Measurements from ENCODE around the gene OR51E2. TPM values are rescaled to one million over a fixed set of nuclear protein-coding genes. Genes with fewer than 3 reads are reported as not detected.

OR51E2 gene
- total and polyA plus RNA-seq, 2 of the 8 experiments (the other 6 are each of a cell fraction or from before 2014, with no cell fraction given) = not detected

Other genes with a start within 250 kb of the OR51E2 start
- gene OR52K2, start 248.6 kb downstream of the OR51E2 start, total RNA-seq (2021; fragmentation: NEBNext Ultra II Directional; extraction: Animal tissue kit (Norgen Biotek cat#: 25700)) = not detected in 2 replicates
- not detected in 2 replicates for gene OR52K2, start 248.6 kb downstream of the OR51E2 start, polyA plus RNA-seq (2011; rRNA removed)
- gene OR52K1, start 215.2 kb downstream of the OR51E2 start, total RNA-seq (2021; fragmentation: NEBNext Ultra II Directional; extraction: Animal tissue kit (Norgen Biotek cat#: 25700)) = not detected in 2 replicates
- 0.05 TPM in 1 of 2 replicates, not detected in the other for gene OR52K1, start 215.2 kb downstream of the OR51E2 start, polyA plus RNA-seq (2011; rRNA removed)
- gene OR52M1, start 152.7 kb downstream of the OR51E2 start, total RNA-seq (2021; fragmentation: NEBNext Ultra II Directional; extraction: Animal tissue kit (Norgen Biotek cat#: 25700)) = not detected in 2 replicates
- not detected in 2 replicates for gene OR52M1, start 152.7 kb downstream of the OR51E2 start, polyA plus RNA-seq (2011; rRNA removed)
- not detected in 2 replicates for gene OR52I2, start 116.1 kb downstream of the OR51E2 start, total RNA-seq (2021; fragmentation: NEBNext Ultra II Directional; extraction: Animal tissue kit (Norgen Biotek cat#: 25700))
- not detected in 2 replicates for gene OR52I2, start 116.1 kb downstream of the OR51E2 start, polyA plus RNA-seq (2011; rRNA removed)
- not detected in 2 replicates for gene OR52I1, start 103.8 kb downstream of the OR51E2 start, total RNA-seq (2021; fragmentation: NEBNext Ultra II Directional; extraction: Animal tissue kit (Norgen Biotek cat#: 25700))
- gene OR52I1, start 103.8 kb downstream of the OR51E2 start, polyA plus RNA-seq (2011; rRNA removed) = not detected in 2 replicates
- 5.7 and 6.2 TPM in 2 replicates for gene TRIM68, start 89.6 kb downstream of the OR51E2 start, total RNA-seq (2021; fragmentation: NEBNext Ultra II Directional; extraction: Animal tissue kit (Norgen Biotek cat#: 25700))
- 3.4 and 3.8 TPM in 2 replicates for gene TRIM68, start 89.6 kb downstream of the OR51E2 start, polyA plus RNA-seq (2011; rRNA removed)
- gene OR51D1, start 60.4 kb downstream of the OR51E2 start, total RNA-seq (2021; fragmentation: NEBNext Ultra II Directional; extraction: Animal tissue kit (Norgen Biotek cat#: 25700)) = not detected in 2 replicates
- not detected in 2 replicates for gene OR51D1, start 60.4 kb downstream of the OR51E2 start, polyA plus RNA-seq (2011; rRNA removed)
- gene OR51E1, start 53.9 kb downstream of the OR51E2 start, total RNA-seq (2021; fragmentation: NEBNext Ultra II Directional; extraction: Animal tissue kit (Norgen Biotek cat#: 25700)) = not detected in 2 replicates
- gene OR51E1, start 53.9 kb downstream of the OR51E2 start, polyA plus RNA-seq (2011; rRNA removed) = not detected in 2 replicates
- gene MMP26, start 6.9 kb upstream of the OR51E2 start, total RNA-seq (2021; fragmentation: NEBNext Ultra II Directional; extraction: Animal tissue kit (Norgen Biotek cat#: 25700)) = not detected in 2 replicates
- gene MMP26, start 6.9 kb upstream of the OR51E2 start, polyA plus RNA-seq (2011; rRNA removed) = 0.06 TPM in 1 of 2 replicates, not detected in the other
- not detected in 2 replicates for gene OR51F1, start 72.1 kb upstream of the OR51E2 start, total RNA-seq (2021; fragmentation: NEBNext Ultra II Directional; extraction: Animal tissue kit (Norgen Biotek cat#: 25700))
- gene OR51F1, start 72.1 kb upstream of the OR51E2 start, polyA plus RNA-seq (2011; rRNA removed) = not detected in 2 replicates
- gene OR52R1, start 106.5 kb upstream of the OR51E2 start, total RNA-seq (2021; fragmentation: NEBNext Ultra II Directional; extraction: Animal tissue kit (Norgen Biotek cat#: 25700)) = not detected in 2 replicates
- not detected in 2 replicates for gene OR52R1, start 106.5 kb upstream of the OR51E2 start, polyA plus RNA-seq (2011; rRNA removed)
- not detected in 2 replicates for gene OR51F2, start 123.5 kb upstream of the OR51E2 start, total RNA-seq (2021; fragmentation: NEBNext Ultra II Directional; extraction: Animal tissue kit (Norgen Biotek cat#: 25700))
- gene OR51F2, start 123.5 kb upstream of the OR51E2 start, polyA plus RNA-seq (2011; rRNA removed) = 0.09 and 0.15 TPM in 2 replicates
- gene OR51S1, start 151.4 kb upstream of the OR51E2 start, total RNA-seq (2021; fragmentation: NEBNext Ultra II Directional; extraction: Animal tissue kit (Norgen Biotek cat#: 25700)) = not detected in 2 replicates
- gene OR51S1, start 151.4 kb upstream of the OR51E2 start, polyA plus RNA-seq (2011; rRNA removed) = not detected in 2 replicates
- not detected in 2 replicates for gene OR51T1, start 184.0 kb upstream of the OR51E2 start, total RNA-seq (2021; fragmentation: NEBNext Ultra II Directional; extraction: Animal tissue kit (Norgen Biotek cat#: 25700))
- gene OR51T1, start 184.0 kb upstream of the OR51E2 start, polyA plus RNA-seq (2011; rRNA removed) = not detected in 2 replicates
- not detected in 2 replicates for gene OR51A7, start 205.9 kb upstream of the OR51E2 start, total RNA-seq (2021; fragmentation: NEBNext Ultra II Directional; extraction: Animal tissue kit (Norgen Biotek cat#: 25700))
- gene OR51A7, start 205.9 kb upstream of the OR51E2 start, polyA plus RNA-seq (2011; rRNA removed) = not detected in 2 replicates
- not detected in 2 replicates for gene OR51G2, start 221.5 kb upstream of the OR51E2 start, total RNA-seq (2021; fragmentation: NEBNext Ultra II Directional; extraction: Animal tissue kit (Norgen Biotek cat#: 25700))
- not detected in 2 replicates for gene OR51G2, start 221.5 kb upstream of the OR51E2 start, polyA plus RNA-seq (2011; rRNA removed)
- not detected in 2 replicates for gene OR51G1, start 226.5 kb upstream of the OR51E2 start, total RNA-seq (2021; fragmentation: NEBNext Ultra II Directional; extraction: Animal tissue kit (Norgen Biotek cat#: 25700))
- gene OR51G1, start 226.5 kb upstream of the OR51E2 start, polyA plus RNA-seq (2011; rRNA removed) = not detected in 2 replicates
- gene OR51A4, start 249.8 kb upstream of the OR51E2 start, total RNA-seq (2021; fragmentation: NEBNext Ultra II Directional; extraction: Animal tissue kit (Norgen Biotek cat#: 25700)) = not detected in 2 replicates
- gene OR51A4, start 249.8 kb upstream of the OR51E2 start, polyA plus RNA-seq (2011; rRNA removed) = not detected in 2 replicates